ENCODE measurements around the gene PRM3.

PRM3 gene

DNA sequence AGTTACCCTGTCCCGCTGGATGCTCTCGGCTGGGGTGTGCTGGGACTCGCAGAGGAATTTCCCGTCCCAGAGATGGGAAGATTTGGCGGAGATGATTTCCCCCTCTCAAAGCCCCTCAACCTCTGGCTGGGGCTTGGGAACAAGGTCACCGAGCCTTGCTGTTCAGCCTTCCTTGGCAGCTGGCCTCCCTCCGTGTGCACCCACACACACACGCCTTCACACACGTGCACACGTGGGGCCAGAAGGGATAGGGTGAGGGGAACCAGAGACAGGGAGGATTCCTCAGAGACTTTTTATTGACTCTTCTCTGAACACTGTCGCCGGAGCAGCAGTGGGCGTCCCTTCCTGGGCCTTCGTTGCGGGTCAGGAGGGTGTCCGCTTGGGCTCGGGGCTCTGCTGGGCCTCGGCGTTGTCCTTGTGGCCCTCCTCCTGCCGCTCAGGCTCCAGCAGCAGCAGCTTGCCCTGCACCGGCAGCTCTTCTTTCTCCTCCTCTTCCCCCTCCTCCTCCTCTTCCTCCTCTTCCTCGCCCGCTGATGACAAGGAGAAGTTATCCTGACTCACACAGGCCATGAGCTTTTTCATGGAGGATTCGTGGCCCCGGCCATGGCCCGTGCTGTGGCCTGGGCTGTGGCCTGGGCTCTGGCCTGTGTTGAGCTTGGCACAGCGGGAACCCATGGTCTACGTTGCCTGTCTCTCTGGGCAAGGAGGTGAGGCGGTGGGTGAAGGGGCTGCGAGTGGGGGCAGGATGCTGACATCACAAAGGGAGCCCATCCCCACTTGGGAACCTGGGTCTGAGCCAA, at the start of gene PRM3:
TSS of gene PRM3 (minus strand) at position 709 of the 800 bp plus-strand sequence. CDS start at position 675, 34 bp downstream.
- no peak for DNase-seq

- DNase-seq: no peak
Observed at GRCh38 chr16:11322823-11323222, 49.4 kb upstream of the PRM3 start.

- DNase-seq: no peak
Observed at GRCh38 chr16:11321662-11322061, 48.2 kb upstream of the PRM3 start.

DNA sequence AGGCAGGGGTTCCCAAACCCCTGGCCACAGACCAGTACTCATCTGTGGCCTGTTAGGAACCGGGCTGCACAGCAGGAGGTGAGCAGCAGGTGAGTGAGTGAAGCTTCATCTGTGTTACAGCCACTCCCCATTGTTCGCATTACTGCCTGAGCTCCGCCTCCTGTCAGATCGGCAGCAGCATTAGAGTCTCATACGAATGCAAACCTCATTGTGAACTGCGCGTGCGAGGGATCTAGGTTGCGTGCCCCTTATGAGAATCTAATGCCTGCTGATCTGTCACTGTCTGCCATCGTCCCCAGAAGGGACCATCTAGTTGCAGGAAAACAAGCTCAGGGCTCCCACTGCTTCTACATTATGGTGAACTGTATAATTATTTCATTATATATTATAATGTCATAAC, 46.7 kb upstream of the PRM3 start:
- DNase-seq: peak; percentile 17 to 57 (median 26)

DNA sequence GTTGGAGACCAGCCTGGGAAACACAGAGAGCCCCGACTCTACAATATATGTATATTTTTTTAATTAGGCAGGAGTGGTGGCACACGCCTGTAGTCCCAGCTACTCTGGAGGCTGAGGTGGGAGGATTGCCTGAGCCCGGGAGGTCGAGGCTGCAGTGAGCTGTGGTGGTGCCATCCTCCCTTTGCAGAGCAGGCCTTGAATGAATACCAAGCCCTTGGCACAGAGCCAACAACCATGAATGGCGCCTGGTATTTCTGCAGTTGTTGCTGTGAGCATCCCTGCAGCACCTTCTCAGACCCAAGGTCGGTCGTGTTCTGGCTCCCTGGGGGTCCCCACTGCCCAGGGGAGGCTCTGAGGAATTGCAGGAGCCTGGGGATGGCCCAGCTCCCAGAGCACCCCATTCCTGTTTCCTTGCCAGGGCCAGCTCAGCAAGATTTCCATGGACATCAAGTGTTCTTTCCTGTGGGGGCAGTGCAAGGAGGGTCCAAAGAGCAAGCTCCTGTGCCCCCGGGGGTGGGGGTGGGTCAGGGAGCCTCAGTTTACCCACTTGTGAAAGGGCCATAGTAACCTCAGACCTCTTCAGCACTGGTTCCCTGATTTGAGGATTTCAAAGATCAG, 46.2 kb upstream of the PRM3 start:
- peak; percentile 2 to 38 (median 24) for DNase-seq

DNA sequence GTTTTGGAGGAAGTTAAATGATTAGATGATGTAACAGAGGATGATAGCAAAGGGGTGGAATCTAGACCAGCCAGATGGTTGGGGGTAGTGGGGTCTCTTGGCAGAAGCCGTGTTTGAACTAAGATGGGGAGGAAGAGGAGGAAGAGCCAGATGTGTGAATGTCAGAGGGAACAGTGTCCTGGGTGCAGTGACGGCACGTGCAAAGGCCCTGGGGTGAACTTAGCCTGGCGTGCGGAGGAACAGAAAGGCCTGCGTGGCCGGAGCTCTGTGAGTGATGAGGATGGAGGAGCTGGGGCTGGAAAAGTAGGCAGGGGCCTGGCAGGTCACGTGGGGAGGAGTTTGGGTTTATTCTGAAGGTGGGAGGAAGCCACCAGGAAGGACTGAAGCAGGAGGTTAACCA, 45.4 kb upstream of the PRM3 start:
- no peak for DNase-seq

DNA sequence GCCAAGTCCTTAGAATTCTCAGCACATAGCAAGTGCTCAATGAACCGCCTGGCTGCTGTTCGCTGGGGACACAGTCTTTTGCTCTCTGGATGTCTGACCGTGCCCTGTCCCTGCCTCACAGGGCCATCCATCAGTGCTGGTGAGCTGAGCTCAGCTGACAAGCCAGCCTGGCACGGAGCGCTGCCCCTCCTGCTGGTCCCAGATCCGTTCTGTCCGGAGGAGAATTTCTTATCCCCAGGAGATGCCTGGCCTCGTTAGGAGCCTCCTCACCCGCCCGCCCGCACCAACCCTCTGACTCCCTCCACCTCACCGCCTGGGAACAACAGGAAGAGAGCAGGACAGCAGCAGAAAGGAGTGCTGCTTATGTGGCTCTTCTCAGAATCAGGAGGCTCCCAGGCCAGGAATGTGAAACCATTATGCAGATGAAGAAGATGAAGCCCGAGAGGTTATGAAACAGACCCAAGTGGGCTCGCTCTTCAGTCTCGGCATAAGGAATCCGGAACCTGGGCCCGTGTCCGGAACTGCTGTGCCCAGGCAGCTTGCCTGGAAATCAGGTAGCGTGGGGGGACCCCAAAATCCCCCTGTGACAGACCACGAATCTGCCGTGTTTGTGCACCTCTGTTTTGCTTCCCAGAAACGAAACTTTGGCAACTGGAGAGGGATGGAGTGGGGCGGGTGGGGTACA, 43.0 kb upstream of the PRM3 start:
- DNase-seq: no peak

DNA sequence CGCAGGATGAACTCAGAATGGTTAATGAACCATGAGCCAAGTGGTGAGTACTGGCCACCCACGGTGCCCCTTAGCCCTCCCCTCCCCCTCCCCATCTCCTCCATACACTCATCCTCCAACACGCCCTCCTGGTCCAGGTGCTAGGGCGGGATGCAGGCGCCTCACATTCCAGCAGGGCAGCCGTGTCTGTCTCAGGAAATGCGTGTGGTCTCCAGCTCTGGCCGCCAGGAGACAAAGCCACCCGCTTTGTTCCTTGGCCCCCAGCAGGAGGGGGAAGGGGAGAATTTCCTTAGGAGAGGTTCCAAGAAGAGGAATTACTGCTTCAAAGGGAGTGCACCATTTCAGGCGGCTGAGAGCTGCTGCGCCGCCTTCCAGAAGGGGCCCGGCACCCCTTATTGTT, 42.1 kb upstream of the PRM3 start:
- no peak for DNase-seq

DNA sequence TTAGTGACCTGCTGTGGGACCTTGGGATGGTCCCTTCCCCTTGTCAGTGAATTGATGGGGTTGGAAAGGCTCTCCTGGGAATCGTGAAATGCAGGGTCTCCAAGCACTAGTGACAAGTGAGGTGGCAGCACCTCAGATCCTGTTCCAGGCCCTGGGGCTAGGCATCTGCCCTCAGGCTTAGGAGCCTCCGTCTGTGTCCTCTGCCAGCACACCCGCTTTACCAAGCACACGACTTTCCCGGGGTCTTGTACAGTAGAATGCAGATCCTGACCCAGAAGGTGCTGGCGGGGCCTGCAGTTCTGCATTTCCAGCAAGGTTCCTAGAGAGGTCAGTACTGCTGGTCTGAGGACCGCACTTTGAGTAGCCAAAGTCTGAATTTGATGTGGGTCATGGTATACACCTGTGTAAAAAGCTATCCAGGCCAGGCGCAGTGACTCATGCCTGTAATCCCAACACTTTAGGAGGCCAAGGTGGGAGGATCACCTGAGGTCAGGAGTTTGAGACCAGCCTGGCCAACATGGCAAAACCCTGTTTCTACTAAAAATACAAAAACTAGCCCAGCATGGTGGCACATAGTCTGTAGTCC, 41.0 kb upstream of the PRM3 start:
- no peak for DNase-seq

DNA sequence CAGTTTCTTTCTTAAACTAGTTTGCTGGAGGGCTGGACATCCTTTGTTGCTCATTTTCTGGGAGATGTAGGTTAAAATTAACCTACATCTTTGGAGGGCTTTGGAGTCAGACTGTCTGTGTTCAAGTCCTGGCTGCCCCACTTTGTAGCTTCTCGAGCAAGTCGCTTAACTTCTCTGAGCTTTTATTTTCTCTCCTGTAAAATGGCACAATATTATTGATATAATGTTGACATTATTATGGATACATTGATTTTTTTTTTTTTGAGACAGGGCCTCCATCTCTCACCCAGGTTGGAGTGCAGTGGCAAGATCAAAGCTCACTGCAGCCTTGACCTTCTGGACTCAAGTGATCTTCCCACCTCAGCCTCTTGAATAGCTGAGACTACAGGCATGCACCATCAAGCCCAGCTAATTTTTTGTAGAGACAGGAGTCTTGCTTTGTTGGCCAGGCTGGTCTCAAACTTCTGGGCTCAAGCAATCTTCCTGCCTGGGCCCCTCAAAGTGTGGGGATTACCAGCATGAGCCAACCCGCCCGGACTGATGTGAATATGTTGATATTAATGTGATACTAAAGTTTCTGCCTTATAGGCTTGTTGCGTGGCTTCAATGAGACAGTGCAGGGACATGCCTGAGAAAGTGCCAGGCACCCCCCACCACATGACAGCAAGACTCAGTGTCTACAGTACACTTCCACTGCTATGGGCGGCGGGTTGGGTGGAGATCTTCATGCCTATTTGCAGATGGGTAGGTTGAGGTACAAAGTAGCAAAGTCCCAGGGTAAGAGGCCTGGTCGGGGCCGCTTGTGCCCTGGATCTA, 40.3 kb upstream of the PRM3 start:
- no peak for DNase-seq

- DNase-seq: peak; percentile 16 to 42 (median 18)
Observed at GRCh38 chr16:11312718-11313492, 39.5 kb upstream of the PRM3 start.

DNA sequence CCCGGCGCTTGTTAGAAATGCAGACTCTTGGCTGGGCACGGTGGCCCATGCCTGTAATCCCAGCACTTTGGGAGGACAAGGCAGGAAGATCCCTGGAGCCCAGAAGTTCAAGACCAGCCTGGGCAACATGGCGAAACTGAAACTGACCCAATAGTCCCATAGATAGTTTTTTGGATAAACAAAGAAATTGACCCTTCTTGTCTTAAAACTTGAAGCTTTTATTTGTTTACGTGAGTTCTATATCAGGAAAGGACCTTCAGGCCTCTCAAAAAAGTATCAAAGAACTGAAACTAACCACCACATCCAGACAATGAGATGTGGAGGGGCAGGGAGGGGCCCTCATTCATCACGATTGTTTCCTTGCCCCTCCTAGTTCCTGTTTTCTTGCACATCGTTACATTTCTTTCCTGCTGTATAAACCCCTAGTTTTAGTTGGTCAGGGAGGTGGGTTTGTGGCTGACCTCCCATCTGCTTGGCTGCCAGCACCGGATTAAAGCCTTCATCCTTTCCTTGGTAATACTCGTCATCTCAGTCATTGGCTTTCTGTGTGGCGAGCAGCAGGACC, 37.6 kb upstream of the PRM3 start:
- DNase-seq: no peak

DNA sequence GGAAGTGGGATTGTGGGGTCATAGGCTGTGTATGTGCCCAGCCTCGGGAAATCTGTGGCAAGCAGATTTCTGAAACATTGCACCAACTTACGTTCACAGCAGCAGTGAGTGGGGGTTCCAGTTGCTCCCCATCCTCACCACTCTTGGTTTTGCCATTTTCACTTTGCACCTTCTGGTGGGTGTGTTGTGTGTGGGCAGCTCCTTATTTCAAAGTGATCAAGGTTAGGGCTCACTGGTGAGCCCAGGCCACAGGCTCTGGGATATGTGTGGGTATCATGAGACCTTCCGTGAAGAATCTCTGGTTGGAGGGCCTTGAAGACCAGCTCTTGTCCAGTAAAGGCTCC, 37.2 kb upstream of the PRM3 start:
- DNase-seq: no peak

GRCh38 chr16:11309895-11310633, 36.6 kb upstream of the PRM3 start:
- DNase-seq: peak in 1 of 3 experiments; percentile 6

DNA sequence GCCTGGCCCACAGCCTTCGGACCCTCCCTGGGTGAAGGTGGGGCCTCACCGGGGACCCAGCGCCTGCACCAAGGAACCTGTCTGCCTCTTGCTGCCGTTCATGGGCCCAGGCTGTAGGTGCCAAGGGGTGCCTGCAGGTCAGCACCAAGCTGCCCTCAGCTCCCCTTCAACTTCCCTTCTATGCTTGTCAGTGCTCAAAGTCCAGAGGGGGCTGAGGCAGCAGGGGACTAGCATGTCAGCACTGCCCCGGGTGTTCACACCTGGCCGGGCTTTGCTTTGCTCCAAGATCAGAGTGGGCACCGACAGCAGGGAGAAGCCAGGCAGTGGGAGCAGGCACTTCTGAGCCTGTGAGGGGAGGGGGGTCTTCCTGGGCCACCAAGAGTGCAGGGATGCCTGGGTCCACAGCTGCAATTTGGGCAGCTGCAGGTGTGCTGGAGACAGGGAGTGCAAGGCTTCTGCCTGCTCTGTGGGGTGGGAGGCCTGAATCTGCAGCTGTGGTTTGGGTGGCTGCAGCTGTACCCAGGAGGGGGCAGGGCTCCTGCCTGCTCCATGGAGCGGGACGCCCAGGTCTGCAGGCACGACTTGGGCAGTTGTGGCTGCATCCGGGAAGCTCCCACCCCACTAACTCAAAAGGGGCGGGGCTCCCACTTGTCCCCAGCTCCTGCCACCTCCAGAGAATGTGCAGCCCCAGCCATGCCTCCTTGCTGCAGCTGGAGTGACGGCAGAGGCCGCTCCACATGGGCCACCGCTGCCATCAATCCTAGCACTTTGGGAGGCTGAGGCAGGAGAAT, 35.3 kb upstream of the PRM3 start:
- DNase-seq: peak in 1 of 3 experiments; percentile 62

DNA sequence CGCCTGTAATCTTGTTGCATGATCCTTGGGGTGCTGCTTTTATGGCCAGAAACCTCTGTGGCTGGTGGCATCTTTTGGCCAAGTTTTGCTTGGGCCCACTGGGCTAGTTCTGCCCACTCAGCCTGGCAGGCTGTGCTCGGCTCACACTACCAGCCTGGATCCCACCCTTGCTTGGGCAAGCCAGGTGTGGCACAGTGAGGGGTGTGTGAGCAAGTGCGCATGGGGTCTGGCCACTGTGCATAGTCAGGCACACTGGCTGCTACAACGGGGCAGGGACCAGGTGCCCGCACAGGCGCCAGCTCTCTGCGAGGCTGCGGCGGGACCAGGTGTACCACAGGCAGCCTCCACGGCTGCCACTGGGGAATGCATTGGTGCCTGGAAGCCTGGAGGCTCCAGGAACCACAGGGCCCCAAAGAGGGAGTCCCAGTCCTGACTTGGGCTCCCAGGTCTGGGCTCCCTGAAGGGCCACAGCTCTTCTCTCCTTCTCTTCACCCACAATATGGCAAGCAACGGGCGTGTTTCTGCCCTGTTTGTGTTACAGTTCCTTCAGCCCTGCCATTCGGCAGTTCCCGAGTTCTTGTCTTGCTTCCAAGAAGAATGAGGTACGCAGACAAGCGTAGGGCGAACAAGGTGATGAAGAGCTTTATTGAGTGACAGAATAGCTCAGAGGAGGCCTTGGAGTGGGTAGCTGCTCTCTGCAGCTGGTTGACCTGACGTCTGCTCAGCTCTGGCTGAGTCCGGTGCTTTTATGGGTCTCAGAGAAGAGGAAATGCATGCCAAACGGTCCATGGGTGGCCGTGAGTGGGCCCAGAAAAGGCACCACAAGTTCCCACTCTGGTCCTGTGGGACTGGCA, 34.4 kb upstream of the PRM3 start:
- no peak for DNase-seq

DNA sequence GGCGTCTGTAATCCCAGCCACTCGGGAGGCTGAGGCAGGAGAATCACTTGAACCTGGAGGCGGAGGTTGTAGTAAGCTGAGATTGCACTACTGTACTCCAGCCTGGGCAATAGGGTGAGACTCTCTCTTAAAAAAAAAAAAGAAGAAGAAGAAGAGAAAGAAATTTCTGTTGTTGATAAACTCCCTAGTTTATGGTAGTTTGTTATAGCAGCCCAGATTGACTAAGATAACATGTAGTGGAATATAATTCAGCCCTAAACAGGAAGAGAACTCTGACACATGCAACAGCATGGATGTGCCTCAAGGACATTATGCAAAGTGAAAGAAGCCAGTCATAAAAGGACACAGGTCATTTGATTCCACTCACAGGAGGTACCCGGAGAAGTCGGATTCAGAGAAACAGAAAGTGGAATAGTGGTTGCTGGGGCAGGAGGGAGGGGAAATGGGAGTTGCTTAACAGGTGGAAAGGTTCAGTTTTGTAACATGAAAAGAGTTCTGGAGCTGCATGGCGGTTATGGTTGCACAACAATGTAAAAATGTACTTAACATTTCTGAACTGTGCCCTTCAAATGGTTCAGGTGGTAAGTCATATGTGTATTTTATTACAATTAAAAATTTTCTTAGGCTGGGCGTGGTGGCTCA, 33.7 kb upstream of the PRM3 start:
- DNase-seq: no peak

- DNase-seq: no peak
Observed at GRCh38 chr16:11306381-11306780, 33.0 kb upstream of the PRM3 start.
